ENCODE measurements around the gene PHKB. TPM values are rescaled to one million over a fixed set of nuclear protein-coding genes. Genes with fewer than 3 reads are reported as not detected.
"Not testable (repeated sequence)": the region's sequence is repeated elsewhere in the genome, so short reads cannot be mapped to it uniquely, and the experiment has no call there.

The PHKB gene
- 10 to 100 TPM; 12.6 to 12.8 TPM for total RNA-seq

DNA sequence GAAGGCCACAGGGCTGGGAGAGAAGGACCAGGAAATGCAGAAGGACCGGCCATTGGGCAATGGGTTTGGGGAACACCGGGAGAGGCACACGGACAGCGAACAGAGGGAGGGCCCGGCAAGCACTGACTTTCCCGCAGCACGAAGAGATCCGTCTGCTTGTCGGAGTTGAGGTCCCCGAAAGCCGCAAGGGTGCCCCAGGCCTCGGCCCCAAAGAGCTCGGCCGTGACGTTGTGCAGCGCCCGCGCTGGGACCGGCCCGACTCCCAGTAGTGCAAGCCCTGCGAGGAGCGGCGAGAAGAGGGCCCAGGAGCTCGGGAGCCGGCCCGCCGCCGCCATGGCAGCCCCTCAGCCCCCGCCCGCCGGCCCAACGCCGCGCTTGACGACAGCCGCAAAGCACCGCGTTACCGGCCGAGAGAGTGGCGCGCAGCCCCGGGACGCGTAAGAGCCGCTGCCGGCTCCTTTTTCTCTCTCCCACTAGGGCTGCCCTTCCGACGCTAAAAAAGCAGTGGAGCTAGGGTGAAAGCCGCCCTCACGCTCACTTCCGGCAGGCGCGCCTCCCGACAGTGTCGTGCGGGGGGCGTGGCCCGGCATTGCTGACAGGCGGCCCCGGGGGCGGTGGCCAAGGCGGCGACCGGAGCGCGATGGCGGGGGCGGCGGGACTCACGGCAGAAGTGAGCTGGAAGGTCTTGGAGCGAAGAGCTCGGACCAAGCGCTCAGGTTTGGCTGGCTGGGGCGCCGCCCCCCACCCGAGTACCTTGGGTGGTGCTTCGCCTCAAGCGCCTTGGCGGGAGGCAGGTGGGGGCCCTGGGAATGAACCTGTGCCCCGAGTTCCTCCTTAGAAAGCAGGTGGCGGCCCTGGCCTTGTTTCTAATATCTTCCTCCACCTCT is at the start of gene PHKB, which contains the start of gene ITFG1:
Gene PHKB (plus strand): TSS at position 621 of the 887 bp plus-strand sequence. CDS start 20 bp downstream, at position 641.
Gene ITFG1 (minus strand): TSS at position 353 of the 887 bp plus-strand sequence. CDS start 18 bp downstream, at position 335.
- Mint-ChIP-seq H3K4me1 (peaks cover 58% of the 10 kb centered on the region), H3K4me3 (peak within 1 kb of the TSS; percentile 97), H3K9me3 (ENCODE audit: low read depth) (no peaks in the 10 kb centered on the region), H3K36me3 (ENCODE audit: low read depth) (peaks cover 15% of the 10 kb centered on the region), H3K27ac (peak within 1 kb of the TSS; percentile 97), H3K27me3 (no peaks in the 10 kb centered on the region)
- DNase-seq: peak; percentile 97
- ChIA-PET POLR2A (interaction anchor here (0.6 to 1.0 kb wide), 4 partner anchors 114 to 704 kb away, joined by 3 read pairs; no protein-coding TSS in a partner anchor), CTCF (interaction anchor here (0.5 to 2.3 kb wide), 10 partner anchors 8 to 1168 kb away, joined by 3 to 13 read pairs (median 3); no protein-coding TSS in a partner anchor)
- peak; percentile 95 for ATAC-seq
- intact Hi-C loops (cut with DNase I, micrococcal nuclease): loop anchor here (1.0 to 10.0 kb wide), 16 partner anchors 113 to 1821 kb away; partner anchors contain the start of genes LONP2 (in 2 of the 2), ABCC11 (in 1 of the 2), C16orf87 (in 1 of the 2) and CBLN1 (in 1 of the 2)

DNA sequence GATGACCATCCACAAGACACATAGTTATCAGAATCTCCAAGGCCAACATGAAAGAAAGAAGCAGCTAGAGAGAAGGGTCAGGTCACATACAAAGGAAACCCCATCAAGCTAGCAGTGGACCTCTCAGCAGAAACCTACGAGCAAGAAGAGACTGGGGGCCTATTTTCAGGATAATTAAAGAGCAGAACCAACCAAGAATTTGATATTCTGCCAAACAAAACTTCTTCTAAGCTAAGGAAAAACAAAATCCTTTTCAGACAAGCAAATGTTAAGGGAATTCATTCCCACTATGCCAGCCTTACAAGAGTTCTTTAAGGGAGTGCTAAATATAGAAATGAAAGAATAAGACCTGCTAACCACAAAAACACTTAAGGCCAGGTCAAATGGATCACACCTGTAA is 48.1 kb upstream of the PHKB start:
- H3K36me3 Mint-ChIP-seq (ENCODE audit: low read depth): peaks cover 29% of the 10 kb centered on the region
- POLR2A ChIA-PET: no interaction called here
- peaks cover 11% of the 10 kb centered on the region for H3K4me1 Mint-ChIP-seq
- CTCF ChIA-PET: no interaction called here
- ATAC-seq (no peak), DNase-seq (no peak)
- H3K27ac Mint-ChIP-seq: no peak overlapping the region
- no peaks in the 10 kb centered on the region for H3K27me3 Mint-ChIP-seq
- H3K4me3 Mint-ChIP-seq: no peak overlapping the region
- intact Hi-C loops (cut with DNase I, micrococcal nuclease): no loop called here
- H3K9me3 Mint-ChIP-seq (ENCODE audit: low read depth): no peaks in the 10 kb centered on the region

- CTCF ChIA-PET: interaction anchor here (1.3 kb wide), 1 partner anchor 19 kb away, joined by 3 read pairs; no protein-coding TSS in a partner anchor
- intact Hi-C loops (cut with DNase I, micrococcal nuclease): no loop called here
- DNase-seq (no peak), ATAC-seq (no peak)
- H3K4me3 Mint-ChIP-seq: no peak overlapping the region
- peaks cover 3% of the 10 kb centered on the region for H3K4me1 Mint-ChIP-seq
- POLR2A ChIA-PET: no interaction called here
- H3K27ac Mint-ChIP-seq: no peak overlapping the region
- peaks cover 35% of the 10 kb centered on the region for H3K36me3 Mint-ChIP-seq (ENCODE audit: low read depth)
- no peaks in the 10 kb centered on the region for H3K27me3 Mint-ChIP-seq
- H3K9me3 Mint-ChIP-seq (ENCODE audit: low read depth): no peaks in the 10 kb centered on the region
Measured at GRCh38 chr16:47416869-47417268, 44.3 kb upstream of the PHKB start.

GRCh38 chr16:47424846-47425245 is 36.3 kb upstream of the PHKB start:
- ATAC-seq (no peak), DNase-seq (no peak)
- Mint-ChIP-seq H3K4me3 (no peak overlapping the region), H3K4me1 (no peaks in the 10 kb centered on the region), H3K27me3 (no peaks in the 10 kb centered on the region), H3K9me3 (ENCODE audit: low read depth) (no peaks in the 10 kb centered on the region), H3K27ac (no peak overlapping the region), H3K36me3 (ENCODE audit: low read depth) (peaks cover 56% of the 10 kb centered on the region)
- intact Hi-C loops (cut with DNase I, micrococcal nuclease): no loop called here
- ChIA-PET POLR2A (no interaction called here), CTCF (no interaction called here)

- Mint-ChIP-seq H3K4me3 (no peak overlapping the region), H3K36me3 (ENCODE audit: low read depth) (peaks cover 51% of the 10 kb centered on the region), H3K27me3 (no peaks in the 10 kb centered on the region), H3K4me1 (peaks cover 3% of the 10 kb centered on the region), H3K27ac (no peak overlapping the region), H3K9me3 (ENCODE audit: low read depth) (no peaks in the 10 kb centered on the region)
- CTCF ChIA-PET: no interaction called here
- intact Hi-C loops (cut with DNase I, micrococcal nuclease): no loop called here
- no peak for ATAC-seq
- DNase-seq: no peak
- POLR2A ChIA-PET: no interaction called here
Measured at GRCh38 chr16:47426806-47427205, 34.3 kb upstream of the PHKB start.

GRCh38 chr16:47431960-47432359 is 29.2 kb upstream of the PHKB start:
- ATAC-seq (no peak), DNase-seq (no peak)
- Mint-ChIP-seq H3K27ac (peak overlapping the region; percentile 32), H3K36me3 (ENCODE audit: low read depth) (peaks cover 26% of the 10 kb centered on the region), H3K27me3 (no peaks in the 10 kb centered on the region), H3K9me3 (ENCODE audit: low read depth) (no peaks in the 10 kb centered on the region), H3K4me3 (no peak overlapping the region), H3K4me1 (peaks cover 15% of the 10 kb centered on the region)
- ChIA-PET POLR2A (no interaction called here), CTCF (no interaction called here)
- intact Hi-C loops (cut with DNase I, micrococcal nuclease): no loop called here

GRCh38 chr16:47434274-47434673 is 26.9 kb upstream of the PHKB start:
- POLR2A ChIA-PET; H3K27me3 Mint-ChIP-seq; ATAC-seq; DNase-seq; intact Hi-C loops (cut with DNase I, micrococcal nuclease); H3K4me3 Mint-ChIP-seq; H3K9me3 Mint-ChIP-seq (ENCODE audit: low read depth); CTCF ChIA-PET; H3K27ac Mint-ChIP-seq: not testable (repeated sequence)
- peaks cover 15% of the 10 kb centered on the region for H3K4me1 Mint-ChIP-seq
- peaks cover 29% of the 10 kb centered on the region for H3K36me3 Mint-ChIP-seq (ENCODE audit: low read depth)

GRCh38 chr16:47440066-47440465 is 21.1 kb upstream of the PHKB start:
- H3K27ac Mint-ChIP-seq; DNase-seq; POLR2A ChIA-PET; H3K4me3 Mint-ChIP-seq; H3K9me3 Mint-ChIP-seq (ENCODE audit: low read depth); H3K4me1 Mint-ChIP-seq; H3K27me3 Mint-ChIP-seq; CTCF ChIA-PET; intact Hi-C loops (cut with DNase I, micrococcal nuclease); ATAC-seq: not testable (repeated sequence)
- peaks cover 49% of the 10 kb centered on the region for H3K36me3 Mint-ChIP-seq (ENCODE audit: low read depth)

DNA sequence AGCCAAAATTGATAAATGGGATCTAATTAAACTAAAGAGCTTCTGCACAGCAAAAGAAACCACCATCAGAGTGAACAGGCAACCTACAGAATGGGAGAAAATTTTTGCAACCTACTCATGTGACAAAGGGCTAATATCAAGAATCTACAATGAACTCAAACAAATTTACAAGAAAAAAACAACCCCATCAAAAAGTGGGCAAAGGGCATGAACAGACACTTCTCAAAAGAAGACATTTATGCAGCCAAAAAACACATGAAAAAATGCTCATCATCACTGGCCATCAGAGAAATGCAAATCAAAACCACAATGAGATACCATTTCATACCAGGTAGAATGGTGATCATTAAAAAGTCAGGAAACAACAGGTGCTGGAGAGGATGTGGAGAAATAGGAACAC is 18.2 kb upstream of the PHKB start:
- DNase-seq; H3K9me3 Mint-ChIP-seq (ENCODE audit: low read depth); POLR2A ChIA-PET; ATAC-seq; H3K4me1 Mint-ChIP-seq; intact Hi-C loops (cut with DNase I, micrococcal nuclease); H3K27me3 Mint-ChIP-seq; H3K27ac Mint-ChIP-seq; H3K4me3 Mint-ChIP-seq; CTCF ChIA-PET: not testable (repeated sequence)
- peaks cover 49% of the 10 kb centered on the region for H3K36me3 Mint-ChIP-seq (ENCODE audit: low read depth)

- H3K4me1 Mint-ChIP-seq: peaks cover 5% of the 10 kb centered on the region
- intact Hi-C loops (cut with DNase I, micrococcal nuclease): no loop called here
- peaks cover 46% of the 10 kb centered on the region for H3K36me3 Mint-ChIP-seq (ENCODE audit: low read depth)
- no peaks in the 10 kb centered on the region for H3K27me3 Mint-ChIP-seq
- no peak for DNase-seq
- ATAC-seq: no peak
- ChIA-PET CTCF (no interaction called here), POLR2A (no interaction called here)
- no peak overlapping the region for H3K4me3 Mint-ChIP-seq
- peaks cover 3% of the 10 kb centered on the region for H3K9me3 Mint-ChIP-seq (ENCODE audit: low read depth)
- no peak overlapping the region for H3K27ac Mint-ChIP-seq
Measured at GRCh38 chr16:47446431-47446830, 14.7 kb upstream of the PHKB start.

GRCh38 chr16:47448830-47449575 is 12.1 kb upstream of the PHKB start:
- no peak overlapping the region for H3K4me3 Mint-ChIP-seq
- ChIA-PET CTCF (no interaction called here), POLR2A (no interaction called here)
- no peaks in the 10 kb centered on the region for H3K27me3 Mint-ChIP-seq
- H3K9me3 Mint-ChIP-seq (ENCODE audit: low read depth): no peaks in the 10 kb centered on the region
- H3K36me3 Mint-ChIP-seq (ENCODE audit: low read depth): peaks cover 46% of the 10 kb centered on the region
- peaks cover 5% of the 10 kb centered on the region for H3K4me1 Mint-ChIP-seq
- intact Hi-C loops (cut with DNase I, micrococcal nuclease): no loop called here
- ATAC-seq (no peak), DNase-seq (no peak)
- H3K27ac Mint-ChIP-seq: no peak overlapping the region

Data from activated CD4-positive, alpha-beta T cell treated with anti-CD3 and anti-CD28 coated beads for 36 hours (primary cell).